ENCODE results near the gene FERD3L. TPM values are rescaled to one million over a fixed set of nuclear protein-coding genes. Genes with fewer than 3 reads are reported as not detected.

Gene FERD3L
- total and polyA plus RNA-seq, 5 donors from 2014 or later, result not detected

DNA sequence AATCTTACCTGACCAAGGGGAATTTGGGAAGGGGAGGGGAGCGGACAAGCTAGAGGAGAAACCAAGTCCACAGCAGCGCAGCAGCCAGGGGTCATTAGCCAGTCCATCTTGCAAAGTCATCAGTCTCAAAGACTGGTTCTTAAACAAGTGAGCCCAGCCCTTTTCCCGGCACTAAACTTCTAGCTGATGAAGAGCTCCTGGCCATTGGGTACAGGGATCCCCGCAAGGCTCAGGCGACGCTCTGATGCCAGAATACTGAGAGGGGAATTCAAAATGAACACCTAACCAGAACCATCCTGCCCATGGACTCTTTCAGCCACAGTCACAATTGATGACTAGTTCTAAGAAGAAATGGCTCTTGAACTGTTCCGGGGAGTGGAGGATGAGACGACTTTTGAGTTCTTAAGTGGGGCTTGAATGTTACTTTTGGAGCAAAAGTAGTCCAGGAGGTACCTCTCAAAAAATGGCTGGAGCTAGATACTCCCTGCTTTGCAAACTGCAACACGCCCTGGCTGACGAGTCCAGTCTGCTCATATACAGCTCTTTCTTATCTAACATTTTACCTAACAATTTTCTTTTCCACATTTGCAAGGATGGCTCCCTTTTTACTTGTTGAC is 25.2 kb downstream of the FERD3L start:
- no peak overlapping the region for H3K27ac Mint-ChIP-seq
- Histone ChIP-seq H3K4me3 (ENCODE audit: low read depth, low read length) (no peak overlapping the region), H3K36me3 (ENCODE audit: control insufficient read depth, insufficient read depth, low read length) (no peaks in the 10 kb centered on the region), H3K4me1 (ENCODE audit: control insufficient read depth, insufficient read depth, low read length, poor library complexity, severe bottlenecking) (no peaks in the 10 kb centered on the region), H3K27me3 (ENCODE audit: control insufficient read depth, insufficient read depth, low read length) (peaks cover 22% of the 10 kb centered on the region), H3K9me3 (ENCODE audit: control insufficient read depth in 2 of 2, low read length in 2 of 2) (no peaks in the 10 kb centered on the region), H3K27ac (ENCODE audit: insufficient read depth, low read length, poor library complexity, severe bottlenecking) (no peak overlapping the region)
- H3K36me3 Mint-ChIP-seq, result no peaks in the 10 kb centered on the region
- H3K4me1 Mint-ChIP-seq, result peaks cover 0 to 5% (median 0%) of the 10 kb centered on the region in 4 donors
- peaks cover 0 to 5% (median 0%) of the 10 kb centered on the region in 7 donors for H3K9me3 Mint-ChIP-seq
- H3K27me3 Mint-ChIP-seq, result peaks cover 52% of the 10 kb centered on the region
- H3K4me3 Mint-ChIP-seq, result peak overlapping the region in 1 of 4 donors; percentile 40
- DNase-seq (no peak), ATAC-seq (ENCODE audit: low read depth in 2 of 2) (no peak)

DNA sequence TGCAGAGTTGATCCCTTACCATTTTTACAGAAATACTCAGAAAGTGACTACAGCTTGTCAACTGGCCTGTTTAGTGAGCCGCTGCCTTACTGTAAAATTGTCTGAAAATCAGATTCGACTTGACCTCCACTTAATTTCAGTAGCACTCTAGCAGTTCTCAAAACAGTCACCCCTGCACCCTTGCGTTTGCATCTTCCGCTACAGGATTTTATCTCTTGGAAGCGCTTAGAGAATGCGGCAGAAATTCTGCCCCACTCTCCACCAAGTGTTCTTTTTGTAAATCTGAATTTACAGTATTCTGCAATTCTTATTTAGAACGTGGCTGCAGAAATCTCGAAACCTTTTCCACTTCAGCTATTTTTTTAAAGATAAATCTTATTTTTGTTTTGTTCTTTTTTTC is 25.8 kb downstream of the FERD3L start:
- H3K4me1 ChIP-seq (ENCODE audit: control insufficient read depth, insufficient read depth, low read length, poor library complexity, severe bottlenecking), result no peaks in the 10 kb centered on the region
- H3K27ac ChIP-seq (ENCODE audit: insufficient read depth, low read length, poor library complexity, severe bottlenecking), result no peak overlapping the region
- no peak overlapping the region for H3K27ac Mint-ChIP-seq
- H3K4me3 Mint-ChIP-seq, result no peak overlapping the region
- no peaks in the 10 kb centered on the region for H3K9me3 ChIP-seq (ENCODE audit: control insufficient read depth in 2 of 2, low read length in 2 of 2)
- no peaks in the 10 kb centered on the region for H3K36me3 ChIP-seq (ENCODE audit: control insufficient read depth, insufficient read depth, low read length)
- peaks cover 58% of the 10 kb centered on the region for H3K27me3 Mint-ChIP-seq
- ATAC-seq (ENCODE audit: low read depth in 2 of 2), result no peak
- H3K4me1 Mint-ChIP-seq, result peaks cover 0 to 5% (median 0%) of the 10 kb centered on the region in 4 donors
- H3K9me3 Mint-ChIP-seq, result peaks cover 0 to 5% (median 0%) of the 10 kb centered on the region in 7 donors
- no peak for DNase-seq
- H3K36me3 Mint-ChIP-seq, result no peaks in the 10 kb centered on the region
- H3K4me3 ChIP-seq (ENCODE audit: low read depth, low read length), result no peak overlapping the region
- H3K27me3 ChIP-seq (ENCODE audit: control insufficient read depth, insufficient read depth, low read length), result peaks cover 26% of the 10 kb centered on the region

DNA sequence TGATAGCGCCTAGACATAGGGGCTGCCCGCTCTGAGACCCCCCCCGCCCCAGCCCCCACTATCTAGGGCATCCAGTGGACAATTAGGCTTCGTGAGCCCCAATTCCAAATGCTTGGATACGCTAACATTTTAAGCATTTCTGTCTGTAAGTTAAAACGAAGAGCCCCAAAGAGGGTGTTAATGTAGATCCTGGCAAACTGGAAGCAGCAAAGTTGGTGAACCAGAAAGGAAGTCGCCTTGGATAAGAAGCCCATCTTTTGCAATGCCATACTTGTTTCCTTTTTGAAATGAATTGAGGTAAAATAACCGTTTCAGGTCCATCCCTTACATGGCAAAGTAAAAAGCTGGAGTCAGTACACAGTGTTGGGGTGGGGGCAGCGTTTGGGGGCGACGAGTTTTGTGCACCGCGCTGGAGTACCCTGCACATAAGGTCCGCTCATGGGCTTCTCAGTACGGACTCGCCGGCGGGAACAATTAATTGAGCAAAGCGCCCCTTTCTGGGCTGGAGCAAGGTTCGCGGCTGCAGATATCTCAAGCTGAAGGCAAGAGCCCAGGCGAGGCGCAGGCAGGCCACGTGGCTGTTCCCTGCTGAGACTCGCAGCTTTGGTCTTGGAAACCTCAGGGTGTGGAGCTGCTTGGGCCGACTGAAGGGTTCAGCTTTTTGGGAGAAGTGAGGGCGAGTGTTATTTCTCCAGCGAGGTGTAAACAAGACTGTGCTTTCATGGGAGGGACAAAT is 26.4 kb downstream of the FERD3L start:
- H3K27me3 Mint-ChIP-seq, result peaks cover 63% of the 10 kb centered on the region
- H3K4me3 ChIP-seq (ENCODE audit: low read depth, low read length), result no peak overlapping the region
- no peaks in the 10 kb centered on the region for H3K9me3 ChIP-seq (ENCODE audit: control insufficient read depth in 2 of 2, low read length in 2 of 2)
- peaks cover 0 to 5% (median 0%) of the 10 kb centered on the region in 4 donors for H3K4me1 Mint-ChIP-seq
- no peaks in the 10 kb centered on the region for H3K4me1 ChIP-seq (ENCODE audit: control insufficient read depth, insufficient read depth, low read length, poor library complexity, severe bottlenecking)
- no peak for DNase-seq
- no peak overlapping the region for H3K27ac ChIP-seq (ENCODE audit: insufficient read depth, low read length, poor library complexity, severe bottlenecking)
- H3K27me3 ChIP-seq (ENCODE audit: control insufficient read depth, insufficient read depth, low read length), result peaks cover 27% of the 10 kb centered on the region
- no peak overlapping the region for H3K27ac Mint-ChIP-seq
- no peaks in the 10 kb centered on the region for H3K36me3 Mint-ChIP-seq
- H3K4me3 Mint-ChIP-seq, result peak overlapping the region in 1 of 4 donors; percentile 43
- peaks cover 0 to 5% (median 0%) of the 10 kb centered on the region in 7 donors for H3K9me3 Mint-ChIP-seq
- no peaks in the 10 kb centered on the region for H3K36me3 ChIP-seq (ENCODE audit: control insufficient read depth, insufficient read depth, low read length)
- ATAC-seq (ENCODE audit: low read depth in 2 of 2), result no peak

DNA sequence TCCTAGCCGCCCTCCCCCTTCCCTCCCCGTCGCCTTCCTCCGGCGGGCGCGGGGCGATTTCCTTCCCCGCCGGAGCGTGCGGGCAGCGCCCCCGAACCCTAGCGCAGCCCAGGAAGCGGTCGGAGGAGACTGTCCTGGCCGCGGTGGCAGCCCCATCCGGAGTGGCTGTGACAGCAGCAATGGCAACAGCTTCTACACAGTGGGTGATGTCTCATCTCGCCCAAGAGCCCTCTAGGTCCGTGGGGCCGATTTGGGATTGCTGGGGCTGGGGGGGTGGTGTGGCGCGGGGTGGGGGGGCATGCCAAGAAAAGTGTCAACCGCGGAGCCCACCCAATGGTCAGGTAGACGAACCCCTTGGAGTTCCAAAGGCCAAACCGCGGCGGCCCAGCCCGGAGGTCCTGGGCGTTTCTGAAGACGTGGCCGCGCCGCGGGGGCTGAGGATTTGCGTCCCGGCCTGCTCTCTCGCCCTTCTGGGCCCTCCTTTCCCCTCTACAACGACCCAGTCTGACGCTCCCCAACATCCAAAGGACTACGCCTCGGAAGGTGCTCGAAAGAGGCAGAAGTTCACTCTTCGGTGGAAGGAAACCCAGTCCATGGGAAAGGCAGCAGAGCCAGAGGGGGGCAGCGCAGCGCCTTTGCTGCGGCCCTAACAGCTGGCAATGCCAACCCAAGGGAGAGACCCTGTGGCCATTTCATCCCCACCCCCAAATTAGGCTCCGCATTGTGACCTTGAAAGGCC is 27.2 kb downstream of the FERD3L start:
- Mint-ChIP-seq H3K36me3 (no peaks in the 10 kb centered on the region), H3K4me1 (peaks cover 0 to 5% (median 0%) of the 10 kb centered on the region in 4 donors), H3K4me3 (no peak overlapping the region), H3K9me3 (peaks cover 0 to 5% (median 0%) of the 10 kb centered on the region in 7 donors), H3K27me3 (peaks cover 61% of the 10 kb centered on the region), H3K27ac (no peak overlapping the region)
- no peak overlapping the region for H3K4me3 ChIP-seq (ENCODE audit: low read depth, low read length)
- peaks cover 33% of the 10 kb centered on the region for H3K27me3 ChIP-seq (ENCODE audit: control insufficient read depth, insufficient read depth, low read length)
- H3K4me1 ChIP-seq (ENCODE audit: control insufficient read depth, insufficient read depth, low read length, poor library complexity, severe bottlenecking), result no peaks in the 10 kb centered on the region
- no peak overlapping the region for H3K27ac ChIP-seq (ENCODE audit: insufficient read depth, low read length, poor library complexity, severe bottlenecking)
- DNase-seq (no peak), ATAC-seq (ENCODE audit: low read depth in 2 of 2) (no peak)
- H3K9me3 ChIP-seq (ENCODE audit: control insufficient read depth in 2 of 2, low read length in 2 of 2), result no peaks in the 10 kb centered on the region
- no peaks in the 10 kb centered on the region for H3K36me3 ChIP-seq (ENCODE audit: control insufficient read depth, insufficient read depth, low read length)

DNA sequence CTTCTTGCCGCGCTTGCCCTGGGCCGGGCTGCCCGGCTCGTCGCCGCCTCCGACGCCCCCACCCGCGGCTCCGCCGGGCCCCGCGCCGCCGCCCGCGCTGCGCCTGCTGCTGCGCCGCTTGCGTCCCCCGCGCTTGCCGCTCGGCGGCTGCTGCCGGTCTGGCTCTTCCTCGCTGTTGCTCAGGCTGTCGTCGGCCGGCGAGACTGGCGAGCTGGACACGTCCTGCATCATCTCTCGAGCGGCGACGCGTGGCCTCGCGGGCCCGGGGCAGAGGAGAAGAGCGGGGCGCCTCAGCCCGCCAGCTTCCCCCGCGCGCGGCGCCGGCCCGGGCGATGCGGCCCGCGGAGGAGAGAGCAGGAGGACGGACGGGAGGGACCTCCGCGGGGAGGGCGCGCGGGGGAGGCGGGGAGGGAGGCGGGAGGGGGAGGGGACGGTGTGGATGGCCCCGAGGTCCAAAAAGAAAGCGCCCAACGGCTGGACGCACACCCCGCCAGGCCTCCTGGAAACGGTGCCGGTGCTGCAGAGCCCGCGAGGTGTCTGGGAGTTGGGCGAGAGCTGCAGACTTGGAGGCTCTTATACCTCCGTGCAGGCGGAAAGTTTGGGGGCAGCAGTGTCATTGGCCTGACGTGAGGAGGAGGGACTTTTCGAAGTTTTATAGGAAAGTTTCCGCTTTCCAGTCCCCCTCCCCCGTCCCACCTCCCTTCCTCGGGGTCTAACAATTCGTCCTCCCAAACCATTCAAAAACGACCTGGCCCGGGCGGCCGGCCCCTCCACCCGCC is 27.9 kb downstream of the FERD3L start, which contains the start of gene TWIST1:
Gene TWIST1, minus strand, starts transcription at position 546 of the 779 bp plus-strand sequence. Its CDS starts 315 bp downstream, at position 231.
- no peaks in the 10 kb centered on the region for H3K4me1 ChIP-seq (ENCODE audit: control insufficient read depth, insufficient read depth, low read length, poor library complexity, severe bottlenecking)
- H3K27me3 ChIP-seq (ENCODE audit: control insufficient read depth, insufficient read depth, low read length), result peaks cover 37% of the 10 kb centered on the region
- H3K4me3 Mint-ChIP-seq, result no peak within 1 kb of the TSS
- no peak within 1 kb of the TSS for H3K27ac Mint-ChIP-seq
- peaks cover 0 to 2% (median 0%) of the 10 kb centered on the region in 7 donors for H3K9me3 Mint-ChIP-seq
- peaks cover 69% of the 10 kb centered on the region for H3K27me3 Mint-ChIP-seq
- ATAC-seq (ENCODE audit: low read depth in 2 of 2), result no peak
- H3K4me3 ChIP-seq (ENCODE audit: low read depth, low read length), result no peak within 1 kb of the TSS
- DNase-seq, result no peak
- H3K4me1 Mint-ChIP-seq, result peaks cover 0 to 5% (median 0%) of the 10 kb centered on the region in 4 donors
- H3K36me3 ChIP-seq (ENCODE audit: control insufficient read depth, insufficient read depth, low read length), result no peaks in the 10 kb centered on the region
- no peak within 1 kb of the TSS for H3K27ac ChIP-seq (ENCODE audit: insufficient read depth, low read length, poor library complexity, severe bottlenecking)
- H3K9me3 ChIP-seq (ENCODE audit: control insufficient read depth in 2 of 2, low read length in 2 of 2), result no peaks in the 10 kb centered on the region
- H3K36me3 Mint-ChIP-seq, result no peaks in the 10 kb centered on the region

DNA sequence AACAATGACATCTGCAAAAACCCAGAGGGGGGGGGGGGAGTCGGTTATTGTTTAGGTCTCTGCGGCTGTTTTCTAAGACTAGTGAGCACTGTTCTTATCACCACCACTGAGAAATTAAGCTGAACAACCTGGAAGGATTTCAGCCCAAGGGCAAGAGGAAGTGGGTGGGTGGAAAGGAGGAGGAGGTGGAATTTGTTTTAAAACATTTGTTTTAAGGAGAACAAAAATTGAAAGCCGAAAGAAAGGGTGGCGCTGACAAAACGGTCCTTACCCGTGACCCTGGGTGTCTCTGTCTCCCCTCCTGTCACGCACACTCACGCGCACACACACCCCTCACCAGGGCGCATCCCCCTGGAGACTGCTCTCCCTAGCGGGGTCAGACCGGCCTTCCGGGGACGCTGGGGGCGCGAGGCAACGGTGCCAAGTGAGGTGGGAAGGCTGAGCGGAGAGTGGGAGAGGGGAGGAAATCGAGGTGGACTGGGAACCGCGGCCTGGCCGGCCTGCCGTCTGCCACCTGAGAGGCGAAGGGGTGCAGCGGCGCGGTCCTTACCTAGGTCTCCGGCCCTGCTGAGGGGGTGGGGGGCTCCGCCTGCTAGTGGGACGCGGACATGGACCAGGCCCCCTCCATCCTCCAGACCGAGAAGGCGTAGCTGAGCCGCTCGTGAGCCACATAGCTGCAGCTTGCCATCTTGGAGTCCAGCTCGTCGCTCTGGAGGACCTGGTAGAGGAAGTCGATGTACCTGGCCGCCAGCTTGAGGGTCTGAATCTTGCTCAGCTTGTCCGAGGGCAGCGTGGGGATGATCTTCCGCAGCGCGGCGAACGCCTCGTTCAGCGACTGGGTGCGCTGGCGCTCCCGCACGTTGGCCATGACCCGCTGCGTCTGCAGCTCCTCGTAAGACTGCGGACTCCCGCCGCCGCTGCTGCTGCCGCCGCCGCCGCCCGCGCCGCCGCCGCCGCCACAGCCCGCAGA is 28.8 kb downstream of the FERD3L start:
- Mint-ChIP-seq H3K27ac (no peak overlapping the region), H3K27me3 (peaks cover 74% of the 10 kb centered on the region), H3K36me3 (no peaks in the 10 kb centered on the region), H3K9me3 (peaks cover 0 to 5% (median 0%) of the 10 kb centered on the region in 7 donors), H3K4me3 (peak overlapping the region in 3 of 4 donors; percentile 7 to 71 (median 50)), H3K4me1 (peaks cover 0 to 5% (median 0%) of the 10 kb centered on the region in 4 donors)
- ATAC-seq (ENCODE audit: low read depth in 2 of 2) (peak in 1 of 2 donors; percentile 10), DNase-seq (peak in 1 of 3 donors; percentile 10)
- Histone ChIP-seq H3K36me3 (ENCODE audit: control insufficient read depth, insufficient read depth, low read length) (no peaks in the 10 kb centered on the region), H3K4me3 (ENCODE audit: low read depth, low read length) (no peak overlapping the region), H3K27ac (ENCODE audit: insufficient read depth, low read length, poor library complexity, severe bottlenecking) (no peak overlapping the region), H3K27me3 (ENCODE audit: control insufficient read depth, insufficient read depth, low read length) (peaks cover 37% of the 10 kb centered on the region), H3K4me1 (ENCODE audit: control insufficient read depth, insufficient read depth, low read length, poor library complexity, severe bottlenecking) (no peaks in the 10 kb centered on the region), H3K9me3 (ENCODE audit: control insufficient read depth in 2 of 2, low read length in 2 of 2) (no peaks in the 10 kb centered on the region)
